HepG2 (cell line): Measurements from ENCODE around the gene LYRM4. TPM values are rescaled to one million over a fixed set of nuclear protein-coding genes. Genes with fewer than 3 reads are reported as not detected.

ENCODE experiments used
- ATAC-seq: fragments of 200-7000 bp; cut with Tn5 transposase; 3 replicates; pipeline ENCODE4 v1.9.1; 2020; ENCODE audit warnings: mild to moderate bottlenecking, moderate library complexity
- BruUV-seq: library from RNA; stranded (reverse); fragments of 400-500 nt; replicated peaks from 2 replicates; lab custom pipeline; 2021; lab: Mats Ljungman, UMichigan
- CTCF ChIA-PET: fragments of 300-600 bp; formaldehyde crosslinking; extraction: SDS; loops from one replicate; lab custom pipeline; 2021; ENCODE audit warnings: low total read pairs, inconsistent platforms, low intra/inter-chr PET ratio; lab: Yijun Ruan, JAX
- POLR2A ChIA-PET: fragments of 350-600 bp; sonication (Branson Sonifier 250); formaldehyde crosslinking; loops from one replicate; lab custom pipeline; 2020; ENCODE audit warnings: antibody characterized with exemption, inconsistent platforms; lab: Yijun Ruan, JAX
- DNase-seq: peaks from one replicate; pipeline ENCODE4 v3.0.0-alpha.2; 2015; ENCODE audit warnings: low spot score
- FAIRE-seq: peaks from 3 replicates; lab custom pipeline; 2011; peaks lifted over from hg19 to GRCh38; lab: Jason Lieb, UNC
- H2AFZ ChIP-seq: one replicate; pipeline ENCODE4 v1.6.1; 2011; ENCODE audit warnings: low read length, inconsistent platforms
- H3K27ac ChIP-seq: fragments of 300-600 bp; 3 replicates; pipeline ENCODE4 v1.8.0; 2011; ENCODE audit warnings: mixed run types, mild to moderate bottlenecking, mixed read lengths, low read length, inconsistent platforms; ENCODE audit not compliant: insufficient read depth; ENCODE audit errors: extremely low read length
- H3K27me3 ChIP-seq, 2 experiments: fragments of 200-600 bp in 1 of 2; 2 replicates in 1 of 2; 3 replicates in 1 of 2; pipeline versions ENCODE4 v1.6.0 to v1.8.0; 2011; ENCODE audit warnings: low read length in 2 of 2, mild to moderate bottlenecking in 2 of 2, moderate library complexity in 2 of 2, inconsistent platforms in 1 of 2; ENCODE audit not compliant: insufficient read depth in 2 of 2, control insufficient read depth in 1 of 2
- H3K36me3 ChIP-seq, 2 experiments: fragments of 200-600 bp in 1 of 2; replicated peaks in 1 of 2; 2 replicates in 1 of 2; 3 replicates in 1 of 2; pipeline versions ENCODE4 v1.5.1 to v1.8.0; 2011; ENCODE audit warnings: low read length in 2 of 2, inconsistent platforms in 1 of 2; ENCODE audit not compliant: insufficient read depth in 2 of 2, control insufficient read depth in 1 of 2
- H3K4me1 ChIP-seq: 2 replicates; pipeline ENCODE4 v1.5.1; 2012; ENCODE audit warnings: low read length, inconsistent platforms; ENCODE audit not compliant: insufficient read depth
- H3K4me2 ChIP-seq: 2 replicates; pipeline ENCODE4 v1.6.0; 2011; ENCODE audit warnings: low read depth, low read length, inconsistent platforms
- H3K4me3 ChIP-seq, 3 experiments: fragments of 200-600 bp in 1 of 3; sonication (generic), shearing (Covaris generic) in 1 of 3; replicated peaks in 1 of 3; 2 replicates each; pipeline ENCODE4 v1.5.1; 2011 to 2016; ENCODE audit warnings: low read length in 3 of 3, inconsistent platforms in 2 of 3, low read depth in 2 of 3, mild to moderate bottlenecking in 2 of 3, control low read depth in 1 of 3, mixed read lengths in 1 of 3; ENCODE audit not compliant: insufficient read depth in 1 of 3
- H3K79me2 ChIP-seq: one replicate; pipeline ENCODE4 v1.6.1; 2011; ENCODE audit warnings: low read length, inconsistent platforms; ENCODE audit not compliant: insufficient read depth
- H3K9ac ChIP-seq: 2 replicates; pipeline ENCODE4 v1.6.0; 2011; ENCODE audit warnings: mild to moderate bottlenecking, low read depth, low read length, inconsistent platforms; ENCODE audit not compliant: insufficient read depth
- H3K9me3 ChIP-seq: 2 replicates; pipeline ENCODE4 v1.5.1; 2012; ENCODE audit warnings: mild to moderate bottlenecking, low read length
- H4K20me1 ChIP-seq: 2 replicates; pipeline ENCODE4 v1.6.0; 2011; ENCODE audit warnings: inconsistent platforms, mild to moderate bottlenecking, low read length, moderate library complexity; ENCODE audit not compliant: insufficient read depth
- AHR ChIP-seq: IDR thresholded peaks from 2 replicates; pipeline ENCODE4 v1.6.1; 2018; ENCODE audit warnings: missing genetic modification reagents, missing compliant biosample characterization
- HOXA7 ChIP-seq: sonication (generic); formaldehyde crosslinking; IDR thresholded peaks from 2 replicates; pipeline ENCODE4 v1.8.1; 2022; ENCODE audit warnings: mild to moderate bottlenecking, missing genetic modification reagents, moderate library complexity
- IKZF4 ChIP-seq: sonication (generic); formaldehyde crosslinking; IDR thresholded peaks from 2 replicates; pipeline ENCODE4 v1.5.1; 2020; ENCODE audit warnings: borderline replicate concordance, mild to moderate bottlenecking, low read depth, missing genetic modification reagents; ENCODE audit errors: not compliant biosample characterization
- MEIS1 ChIP-seq: sonication (generic); formaldehyde crosslinking; IDR thresholded peaks from 2 replicates; pipeline ENCODE4 v1.9.0; 2021; ENCODE audit warnings: mild to moderate bottlenecking, missing genetic modification reagents, moderate library complexity, borderline replicate concordance
- MYC ChIP-seq: sonication (generic); formaldehyde crosslinking; IDR thresholded peaks from 2 replicates; pipeline ENCODE4 v1.9.0; 2021; ENCODE audit warnings: missing genetic modification reagents, borderline replicate concordance
- RAD51 ChIP-seq: fragments of 450-650 bp; IDR thresholded peaks from 2 replicates; pipeline ENCODE4 v1.6.1; 2016; ENCODE audit warnings: borderline replicate concordance
- RFXAP ChIP-seq: sonication (generic); formaldehyde crosslinking; IDR thresholded peaks from 2 replicates; pipeline ENCODE4 v1.4.0; 2020; ENCODE audit warnings: missing genetic modification reagents, borderline replicate concordance
- SAFB2 ChIP-seq: sonication (generic); formaldehyde crosslinking; IDR thresholded peaks from 2 replicates; pipeline ENCODE4 v1.5.1; 2020; ENCODE audit warnings: missing genetic modification reagents, low read depth, mild to moderate bottlenecking, borderline replicate concordance
- YEATS4 ChIP-seq: sonication (generic); formaldehyde crosslinking; IDR thresholded peaks from 2 replicates; pipeline ENCODE4 v1.4.0; 2020; ENCODE audit warnings: missing genetic modification reagents, borderline replicate concordance
- ZNF3 ChIP-seq: IDR thresholded peaks from 2 replicates; pipeline ENCODE4 v1.7.0; 2017; ENCODE audit warnings: inconsistent platforms
- ZNF343 ChIP-seq: sonication (generic); formaldehyde crosslinking; IDR thresholded peaks from 2 replicates; pipeline ENCODE4 v1.4.0; 2020; ENCODE audit warnings: mild to moderate bottlenecking, missing genetic modification reagents
- ZNF761 ChIP-seq: sonication (generic); formaldehyde crosslinking; conservative IDR thresholded peaks from 2 replicates; pipeline ENCODE4 v1.4.0; 2020; ENCODE audit warnings: mild to moderate bottlenecking, missing genetic modification reagents
- WGBS: methylation state at CpG from one replicate; pipeline ENCODE4 v1.1.6; 2017; ENCODE audit warnings: low lambda C conversion rate; 5-methylcytosine and 5-hydroxymethylcytosine counted together
- in situ Hi-C: cut with HindIII; loops from 2 replicates; pipeline ENCODE4 v1.10.0; 2017; ENCODE audit warnings: low pct_unique_long_range_greater_than_20kb; ENCODE audit not compliant: extremely low pct_ligation_motif_present
- intact Hi-C: fragments of 100-400 bp; cut with micrococcal nuclease; formaldehyde crosslinking; loops from one replicate; pipeline ENCODE4 v1.10.0; 2022; ENCODE audit not compliant: unreplicated experiment
- polyA plus RNA-seq, 8 experiments: library from polyadenylated mRNA; depleted of rRNA in 3 of 8; stranded (reverse) in 7 of 8; unstranded in 1 of 8; fragments of >200 nt; fragmentation: Illumina TruSeq in 4 of 8; extraction: Trizol in 4 of 8; gene quantifications; 2 replicates each; pipeline versions ENCODE4 v1.2.1 to v1.2.3, GENCODE V29; 2011 to 2016; ENCODE audit warnings: low read depth in 4 of 8, missing spikeins in 1 of 8, mixed read lengths in 1 of 8; ENCODE audit not compliant: insufficient read depth in 1 of 8
- total RNA-seq, 5 experiments: library from RNA; depleted of rRNA; stranded (reverse); fragments of >200 nt; fragmentation: Illumina TruSeq; extraction: Trizol; gene quantifications; 2 replicates each; pipeline ENCODE4 v1.2.3, GENCODE V29; 2016; ENCODE audit warnings: low read depth in 1 of 5
- TF ChIP-seq, protein P1 (sequence below): sonication (generic); formaldehyde crosslinking; IDR thresholded peaks from 2 replicates; pipeline ENCODE4 v1.9.0; 2021; ENCODE audit warnings: missing genetic modification reagents, borderline replicate concordance
- TF ChIP-seq, protein P2 (sequence below), 2 experiments: fragments of 450-650 bp in 1 of 2; sonication (generic) in 1 of 2; formaldehyde crosslinking; IDR thresholded peaks; 2 replicates each; pipeline versions ENCODE4 v1.5.0 to v1.8.0; 2020 to 2022; ENCODE audit warnings: mild to moderate bottlenecking in 1 of 2, missing genetic modification reagents in 1 of 2
- TF ChIP-seq, protein P3 (sequence below): sonication (generic); formaldehyde crosslinking; IDR thresholded peaks from 2 replicates; pipeline ENCODE4 v1.5.0; 2020; ENCODE audit warnings: missing genetic modification reagents

LYRM4 gene
- total and polyA plus RNA-seq, 2 of the 13 experiments (the other 11 are each of a cell fraction or from before 2014, with no cell fraction given) = 64.6 to 67.5 TPM

DNA sequence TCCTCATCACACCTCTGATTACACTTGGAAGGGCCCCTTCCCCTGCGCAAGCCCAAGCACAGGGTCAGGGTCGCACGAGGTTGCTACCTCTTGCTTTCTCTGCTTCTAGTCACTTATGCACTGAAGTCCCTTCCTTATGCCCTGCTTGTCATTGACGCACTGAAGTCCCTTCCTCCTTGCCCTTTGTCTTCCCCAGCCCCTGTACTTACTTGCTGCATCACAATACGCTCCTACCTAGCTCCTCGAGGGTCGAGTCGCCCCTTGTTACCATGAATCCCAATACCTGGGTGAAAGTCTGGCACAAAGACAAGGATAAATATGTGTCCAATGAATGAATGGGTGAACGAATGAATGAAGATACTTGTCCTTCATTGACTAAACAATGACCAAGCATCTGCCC is 75.9 kb downstream of the LYRM4 start:
- TF ChIP-seq MYC (CRISPR knock-in tag) (0 out of 2 replicates have a peak, but pooled peaks have one; percentile 21), MEIS1 (CRISPR knock-in tag) (no peak)
- Histone ChIP-seq H3K4me2 (no peak overlapping the region), H2AFZ (no peak overlapping the region), H3K4me1 (peaks cover 4% of the 10 kb centered on the region; the same call in 1 of the 2 replicates), H4K20me1 (no peaks in the 10 kb centered on the region), H3K27ac (no peak overlapping the region), H3K9me3 (no peaks in the 10 kb centered on the region), H3K9ac (no peak overlapping the region), H3K27me3 (no peaks in the 10 kb centered on the region), H3K79me2 (no peaks in the 10 kb centered on the region), H3K36me3 (peaks cover 2 to 12% of the 10 kb centered on the region in 2 experiments; a peak in 2 of 5 replicates), H3K4me3 (no peak overlapping the region)
- in situ Hi-C loops (no loop called here), intact Hi-C loops (no loop called here)
- DNase-seq = no peak
- BruUV-seq = no TSS peak
- FAIRE-seq = no peak
- POLR2A ChIA-PET = no interaction called here
- no peak for ATAC-seq
- CTCF ChIA-PET = no interaction called here
- 98% methylated on average over 9 of the region's 9 CpGs for WGBS

- intact Hi-C loops (no loop called here), in situ Hi-C loops (no loop called here)
- ATAC-seq (no peak), DNase-seq (no peak), FAIRE-seq (no peak)
- Histone ChIP-seq H3K27me3 (no peaks in the 10 kb centered on the region), H3K4me3 (no peak overlapping the region), H3K4me2 (no peak overlapping the region), H2AFZ (no peak overlapping the region), H3K79me2 (peaks cover 2% of the 10 kb centered on the region), H3K27ac (no peak overlapping the region), H3K9ac (no peak overlapping the region), H3K4me1 (peaks cover 4% of the 10 kb centered on the region; the same call in 1 of the 2 replicates), H3K9me3 (no peaks in the 10 kb centered on the region), H3K36me3 (peaks cover 2 to 12% of the 10 kb centered on the region in 2 experiments; a peak in 2 of 5 replicates), H4K20me1 (no peaks in the 10 kb centered on the region)
- CTCF ChIA-PET = no interaction called here
- BruUV-seq = no TSS peak
- POLR2A ChIA-PET = no interaction called here
- 90% methylated on average over 2 of the region's 2 CpGs for WGBS
- TF ChIP-seq RAD51 (no peak), RFXAP (CRISPR knock-in tag) (no peak), YEATS4 (CRISPR knock-in tag) (no peak), ZNF761 (no peak), AHR (CRISPR knock-in tag) (no peak), SAFB2 (no peak), IKZF4 (no peak), HOXA7 (CRISPR knock-in tag) (no peak), ZNF343 (CRISPR knock-in tag) (no peak), ZNF3 (CRISPR knock-in tag) (no peak)
- TF ChIP-seq, protein P1, sequence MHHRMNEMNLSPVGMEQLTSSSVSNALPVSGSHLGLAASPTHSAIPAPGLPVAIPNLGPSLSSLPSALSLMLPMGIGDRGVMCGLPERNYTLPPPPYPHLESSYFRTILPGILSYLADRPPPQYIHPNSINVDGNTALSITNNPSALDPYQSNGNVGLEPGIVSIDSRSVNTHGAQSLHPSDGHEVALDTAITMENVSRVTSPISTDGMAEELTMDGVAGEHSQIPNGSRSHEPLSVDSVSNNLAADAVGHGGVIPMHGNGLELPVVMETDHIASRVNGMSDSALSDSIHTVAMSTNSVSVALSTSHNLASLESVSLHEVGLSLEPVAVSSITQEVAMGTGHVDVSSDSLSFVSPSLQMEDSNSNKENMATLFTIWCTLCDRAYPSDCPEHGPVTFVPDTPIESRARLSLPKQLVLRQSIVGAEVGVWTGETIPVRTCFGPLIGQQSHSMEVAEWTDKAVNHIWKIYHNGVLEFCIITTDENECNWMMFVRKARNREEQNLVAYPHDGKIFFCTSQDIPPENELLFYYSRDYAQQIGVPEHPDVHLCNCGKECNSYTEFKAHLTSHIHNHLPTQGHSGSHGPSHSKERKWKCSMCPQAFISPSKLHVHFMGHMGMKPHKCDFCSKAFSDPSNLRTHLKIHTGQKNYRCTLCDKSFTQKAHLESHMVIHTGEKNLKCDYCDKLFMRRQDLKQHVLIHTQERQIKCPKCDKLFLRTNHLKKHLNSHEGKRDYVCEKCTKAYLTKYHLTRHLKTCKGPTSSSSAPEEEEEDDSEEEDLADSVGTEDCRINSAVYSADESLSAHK (CRISPR knock-in tag) = no peak
- TF ChIP-seq, protein P2, sequence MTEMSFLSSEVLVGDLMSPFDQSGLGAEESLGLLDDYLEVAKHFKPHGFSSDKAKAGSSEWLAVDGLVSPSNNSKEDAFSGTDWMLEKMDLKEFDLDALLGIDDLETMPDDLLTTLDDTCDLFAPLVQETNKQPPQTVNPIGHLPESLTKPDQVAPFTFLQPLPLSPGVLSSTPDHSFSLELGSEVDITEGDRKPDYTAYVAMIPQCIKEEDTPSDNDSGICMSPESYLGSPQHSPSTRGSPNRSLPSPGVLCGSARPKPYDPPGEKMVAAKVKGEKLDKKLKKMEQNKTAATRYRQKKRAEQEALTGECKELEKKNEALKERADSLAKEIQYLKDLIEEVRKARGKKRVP (CRISPR knock-in tag; IDR thresholded peaks at IDR 0.05) = no peak
- TF ChIP-seq, protein P3, sequence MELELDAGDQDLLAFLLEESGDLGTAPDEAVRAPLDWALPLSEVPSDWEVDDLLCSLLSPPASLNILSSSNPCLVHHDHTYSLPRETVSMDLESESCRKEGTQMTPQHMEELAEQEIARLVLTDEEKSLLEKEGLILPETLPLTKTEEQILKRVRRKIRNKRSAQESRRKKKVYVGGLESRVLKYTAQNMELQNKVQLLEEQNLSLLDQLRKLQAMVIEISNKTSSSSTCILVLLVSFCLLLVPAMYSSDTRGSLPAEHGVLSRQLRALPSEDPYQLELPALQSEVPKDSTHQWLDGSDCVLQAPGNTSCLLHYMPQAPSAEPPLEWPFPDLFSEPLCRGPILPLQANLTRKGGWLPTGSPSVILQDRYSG = no peak
Measured at GRCh38 chr6:5184218-5184617, 76.5 kb downstream of the LYRM4 start.
